ENCODE measurements around the gene USP14.
A peak's percentile ranks its signal among the peaks of the same experiment; 100 is the strongest.
"Not testable (repeated sequence)": the region's sequence is repeated elsewhere in the genome, so short reads cannot be mapped to it uniquely, and the experiment has no call there.

USP14 gene

GRCh38 chr18:158128-159036 lies at the start of gene USP14:
TSS of gene USP14 (plus strand) at chr18:158557. CDS start at chr18:158699, 142 bp downstream.
- peak; percentile 73 for DNase-seq

DNA sequence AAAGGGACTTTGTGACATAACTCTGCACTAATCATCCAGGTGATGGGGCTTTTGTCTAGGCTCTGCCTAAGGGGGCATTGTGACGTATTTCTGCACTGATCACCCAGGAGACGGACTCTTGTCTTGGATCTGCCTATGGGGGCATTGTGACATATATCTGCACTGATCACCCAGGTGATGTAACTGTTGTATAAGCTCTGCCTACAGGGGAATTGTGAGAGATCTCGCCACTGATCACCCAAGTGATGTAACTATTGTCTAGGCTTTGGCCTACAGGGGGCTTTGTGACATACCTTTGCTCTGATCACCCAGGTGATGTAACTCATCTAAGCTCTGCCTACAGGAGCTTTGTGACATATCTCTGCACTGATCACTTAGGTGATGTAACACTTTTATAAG lies 49.7 kb upstream of the USP14 start:
- DNase-seq = not testable (repeated sequence)

DNA sequence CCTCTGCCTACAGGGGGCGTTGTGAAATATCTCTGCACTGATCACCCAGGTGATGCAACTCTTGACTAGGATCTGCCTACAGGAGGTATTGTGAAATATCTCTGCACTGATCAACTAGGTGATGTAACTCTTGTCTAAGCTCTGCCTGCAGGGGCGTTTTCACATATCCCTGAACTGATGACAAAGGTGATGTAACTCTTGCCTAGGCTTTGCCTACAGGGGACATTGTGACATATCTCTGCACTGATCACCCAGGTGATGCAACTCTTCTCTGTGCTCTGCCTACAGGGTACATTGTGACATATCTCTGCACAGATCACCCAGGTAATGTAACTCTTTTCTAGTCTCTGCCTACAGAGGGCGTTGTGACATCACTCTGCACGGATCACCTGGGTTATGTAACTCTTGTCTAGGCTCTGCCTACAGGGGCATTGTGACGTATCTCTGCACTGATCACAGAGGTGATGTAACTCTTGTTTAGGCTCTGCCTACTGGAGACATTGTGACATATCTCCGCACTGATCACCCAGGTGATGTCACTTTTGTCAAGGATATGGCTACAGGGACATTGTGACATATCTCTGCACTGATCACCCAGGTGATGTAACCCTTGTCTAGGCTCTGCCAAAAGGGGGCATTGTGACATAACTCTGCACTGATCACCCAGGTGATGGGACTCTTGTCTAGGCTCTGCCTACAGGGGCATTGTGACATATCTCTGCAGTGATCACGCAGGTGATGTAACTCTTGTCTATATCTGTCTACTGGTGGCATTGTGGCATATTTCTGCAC lies 49.0 kb upstream of the USP14 start:
- not testable (repeated sequence) for DNase-seq

DNA sequence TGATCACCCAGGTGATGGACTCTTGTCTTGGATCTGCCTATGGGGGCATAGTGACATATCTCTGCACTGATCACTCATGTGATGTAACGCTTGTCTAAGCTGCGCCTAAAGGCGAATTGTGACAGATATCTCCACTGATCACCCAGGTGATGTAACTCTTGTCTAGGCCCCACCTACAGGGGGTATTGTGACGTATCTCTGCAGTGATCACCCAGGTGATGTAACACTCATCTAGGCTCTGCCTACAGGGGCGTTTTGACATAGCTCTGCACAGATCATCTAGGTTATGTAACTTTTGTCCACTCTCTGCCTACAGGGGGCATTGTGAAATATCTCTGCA lies 48.5 kb upstream of the USP14 start:
- not testable (repeated sequence) for DNase-seq

GRCh38 chr18:110351-111201 lies 47.8 kb upstream of the USP14 start:
- DNase-seq = not testable (repeated sequence)

DNA sequence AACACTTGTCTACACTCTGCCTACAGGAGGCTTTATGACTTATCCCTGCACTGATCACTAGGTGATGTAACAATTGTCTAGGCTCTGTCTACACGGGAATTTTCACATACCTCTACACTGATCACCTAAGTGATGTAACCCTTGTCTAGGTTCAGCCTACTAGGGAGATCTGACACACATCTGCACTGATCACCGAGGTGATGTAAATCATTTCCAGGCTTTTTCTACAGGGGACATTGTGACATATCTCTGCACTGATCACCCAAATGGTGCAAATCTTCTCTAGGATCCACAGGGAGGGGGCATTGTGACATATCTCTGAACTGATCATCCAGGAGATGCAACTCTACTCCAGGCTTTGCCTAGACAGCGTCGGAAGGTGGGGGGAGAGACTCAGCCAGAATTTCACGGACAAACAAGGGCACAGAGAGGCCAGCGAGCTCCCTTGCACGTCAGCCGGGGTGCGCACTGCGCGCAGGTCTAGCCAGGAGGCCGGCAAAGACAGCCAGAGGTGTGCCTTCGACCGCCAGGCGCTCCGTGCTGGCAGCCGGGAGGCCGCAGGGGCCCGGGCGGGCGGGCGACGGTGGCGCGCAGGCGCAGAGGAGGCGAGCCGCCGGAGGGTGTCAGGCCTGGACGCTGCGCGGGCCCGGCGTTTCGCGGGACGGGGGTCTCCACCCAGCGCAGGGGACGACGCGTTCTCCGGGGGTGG lies 46.9 kb upstream of the USP14 start:
- no peak for DNase-seq

- DNase-seq = not testable (repeated sequence)
Observed at GRCh38 chr18:112015-112733, 46.2 kb upstream of the USP14 start.

DNA sequence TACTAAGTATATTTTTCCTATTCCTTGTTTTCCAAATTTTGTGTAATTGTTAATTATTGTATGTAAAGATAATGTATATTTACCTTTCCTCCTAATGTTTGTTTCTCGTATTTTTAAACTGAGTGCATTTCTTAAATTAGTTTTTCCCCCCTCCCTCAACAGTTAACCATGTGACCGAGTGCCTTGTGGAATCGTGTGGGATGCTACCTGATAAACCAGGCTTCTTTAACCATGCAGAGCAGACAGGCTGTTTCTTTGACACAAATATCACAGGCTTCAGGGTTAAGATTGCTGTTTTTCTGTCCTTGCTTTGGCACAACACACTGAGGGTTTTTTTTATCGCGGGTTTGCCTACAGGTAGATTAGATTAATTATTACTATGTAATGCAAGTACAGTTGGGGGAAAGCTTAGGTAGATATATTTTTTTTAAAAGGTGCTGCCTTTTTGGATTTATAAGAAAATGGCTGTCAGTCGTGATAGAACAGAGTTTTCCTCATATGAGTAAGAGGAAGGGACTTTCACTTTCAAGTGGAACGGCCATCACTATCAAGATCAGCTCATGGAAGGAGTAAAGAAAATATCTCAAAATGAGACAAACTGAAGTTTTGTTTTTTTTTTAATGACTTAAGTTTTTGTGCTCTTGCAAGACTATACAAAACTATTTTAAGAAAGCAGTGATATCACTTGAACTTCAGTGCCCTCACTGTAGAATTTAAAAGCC lies 37.7 kb upstream of the USP14 start:
- DNase-seq = not testable (repeated sequence)

DNA sequence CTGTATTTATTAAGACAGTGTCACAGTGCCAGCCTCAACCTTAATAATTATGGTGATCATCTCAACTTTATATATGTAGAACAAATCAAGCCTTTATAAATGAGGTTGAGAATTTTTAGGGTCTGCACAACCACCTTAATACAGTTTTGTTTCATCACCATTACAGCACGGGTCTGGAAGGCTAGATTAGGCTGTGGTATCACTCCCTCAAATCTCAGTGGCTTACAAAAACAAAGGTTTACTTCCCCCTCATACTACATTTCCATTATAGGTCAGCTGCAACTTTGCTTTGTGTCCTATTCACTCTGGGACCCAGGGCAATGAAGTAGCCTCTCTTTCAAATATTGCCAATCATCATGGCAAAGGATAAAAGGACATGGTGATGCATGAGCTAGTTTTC lies 23.3 kb upstream of the USP14 start:
- no peak for DNase-seq

DNA sequence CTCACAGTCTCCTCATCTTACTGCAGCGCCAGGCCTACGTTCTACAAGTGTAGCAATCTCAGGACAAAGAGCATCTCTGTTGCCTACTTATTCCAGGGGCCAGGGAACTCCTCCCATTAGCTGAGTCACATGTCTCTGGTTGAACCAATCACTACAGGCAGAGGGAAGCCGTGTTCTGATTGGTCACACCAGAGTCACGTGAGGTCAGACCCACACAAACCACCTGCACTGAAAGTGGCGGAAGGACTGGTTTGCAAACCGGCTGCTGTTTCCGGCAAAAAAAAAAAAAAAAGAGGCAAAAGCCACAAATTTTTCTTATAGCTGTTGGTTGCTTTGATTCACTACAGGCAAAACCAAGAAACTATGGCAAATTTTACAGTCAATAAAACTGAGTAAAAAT lies 21.9 kb upstream of the USP14 start:
- DNase-seq = no peak

DNA sequence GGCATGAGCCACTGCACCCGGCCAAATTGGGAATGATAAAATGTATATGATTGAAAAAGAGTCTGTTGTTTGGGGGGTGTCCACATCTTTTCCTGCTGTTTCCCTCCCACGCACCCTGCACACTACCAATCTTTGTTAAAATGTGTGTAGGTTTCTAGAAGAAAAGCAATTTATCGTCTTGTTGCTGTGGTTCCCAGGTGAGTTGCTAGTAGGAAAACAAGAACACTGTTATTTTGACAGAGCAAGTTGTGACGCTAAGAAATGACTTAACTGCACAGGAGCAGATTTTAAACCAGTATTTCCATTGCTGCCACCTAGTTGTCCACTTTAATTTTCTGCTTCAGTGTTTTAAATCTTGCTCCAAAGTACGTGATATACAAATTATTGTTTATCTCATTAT lies 21.0 kb upstream of the USP14 start:
- DNase-seq = no peak

DNA sequence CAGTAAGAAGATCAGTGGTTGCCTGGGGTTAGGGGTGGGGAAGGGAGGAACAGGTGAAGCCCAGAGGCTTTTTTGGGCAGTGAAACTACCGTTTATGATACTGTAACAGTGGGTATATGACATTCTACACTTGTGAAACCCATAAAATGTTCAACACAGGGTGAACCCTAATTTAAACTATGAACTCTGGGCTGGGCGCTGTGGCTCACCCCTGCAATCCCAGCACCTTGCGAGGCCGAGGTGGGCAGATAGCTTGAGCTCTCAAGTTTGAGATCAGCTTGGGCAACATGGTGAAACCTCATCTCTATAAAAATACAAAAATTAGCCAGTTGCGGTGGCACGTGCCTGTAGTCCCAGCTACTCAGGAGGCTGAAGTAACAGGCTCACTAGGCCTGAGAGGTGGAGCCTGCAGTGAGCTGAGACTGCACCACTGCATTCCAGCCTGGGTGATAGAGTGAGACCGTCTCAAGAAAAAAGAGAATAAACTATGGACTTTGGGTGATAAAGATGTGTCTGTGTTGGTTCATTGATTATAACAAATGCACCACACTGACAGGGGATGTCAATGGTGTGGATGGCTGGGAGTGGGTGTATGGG lies 17.6 kb upstream of the USP14 start:
- no peak for DNase-seq

DNA sequence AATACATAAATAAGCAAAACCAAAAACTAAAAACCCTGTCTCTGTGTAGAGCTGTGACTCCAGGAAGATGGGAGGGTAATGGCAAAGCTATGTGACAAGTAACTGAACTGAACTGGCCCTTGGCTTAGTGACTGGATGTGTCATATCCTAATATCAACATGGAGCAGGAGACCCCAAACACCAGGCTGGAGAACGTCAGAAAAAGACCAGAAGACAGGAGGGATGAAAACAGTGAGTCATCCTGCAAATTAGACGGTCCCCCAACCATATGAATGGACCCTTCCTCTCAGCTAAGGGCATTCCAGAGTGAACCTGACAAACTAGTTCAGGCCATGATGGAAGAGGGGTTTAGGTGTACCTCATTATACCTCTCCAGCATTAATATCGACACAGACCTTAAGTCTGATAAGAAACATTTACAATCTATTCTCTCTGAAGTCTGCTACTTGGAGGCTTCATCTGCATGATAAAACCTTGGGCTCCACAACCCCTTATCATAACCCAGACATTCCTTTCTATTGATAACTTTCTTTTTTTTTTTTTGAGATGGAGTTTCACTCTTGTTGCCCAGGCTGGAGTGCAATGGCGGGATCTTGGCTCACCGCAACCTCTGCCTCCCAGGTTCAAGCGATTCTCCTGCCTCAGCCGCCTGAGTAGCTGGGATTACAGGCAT lies 15.6 kb upstream of the USP14 start:
- DNase-seq = not testable (repeated sequence)

DNA sequence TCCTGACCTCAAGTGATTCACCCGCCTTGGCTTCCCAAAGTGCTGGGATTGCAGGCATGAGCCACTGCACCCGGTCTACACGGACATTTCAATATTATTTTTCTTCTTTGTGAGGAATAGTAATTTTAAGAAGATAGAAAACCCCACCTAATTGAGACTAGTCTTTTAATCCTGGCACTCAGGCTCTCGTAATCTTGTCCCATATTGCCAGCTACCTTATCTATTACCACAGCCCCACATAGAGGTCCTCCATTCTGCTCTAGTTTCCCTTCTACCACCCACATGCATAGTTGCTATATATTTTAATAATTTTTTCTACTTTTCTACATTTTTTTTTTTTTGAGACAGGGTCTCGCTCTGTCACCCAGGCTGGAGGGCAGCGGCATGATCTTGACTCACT lies 9.5 kb upstream of the USP14 start:
- no peak for DNase-seq

DNA sequence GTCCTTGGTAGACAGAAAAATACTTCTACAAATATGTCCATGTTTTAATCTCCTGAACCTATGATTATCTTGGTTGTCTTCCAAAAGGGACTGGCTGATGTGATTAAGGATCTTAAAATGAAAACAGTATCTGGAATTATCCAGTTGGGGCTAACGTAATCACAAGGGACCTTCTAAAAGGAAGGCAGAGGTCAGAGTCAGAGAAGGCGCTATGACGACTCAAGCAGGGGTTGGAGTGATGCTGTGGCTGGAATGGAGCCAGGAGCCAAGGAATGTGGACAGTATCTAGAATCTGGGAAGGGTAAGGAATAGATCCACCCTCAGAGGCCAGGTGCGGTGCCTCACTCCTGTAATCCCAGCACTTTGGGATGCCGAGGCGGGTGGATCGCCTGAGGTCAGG lies 4.2 kb upstream of the USP14 start:
- DNase-seq = no peak

DNA sequence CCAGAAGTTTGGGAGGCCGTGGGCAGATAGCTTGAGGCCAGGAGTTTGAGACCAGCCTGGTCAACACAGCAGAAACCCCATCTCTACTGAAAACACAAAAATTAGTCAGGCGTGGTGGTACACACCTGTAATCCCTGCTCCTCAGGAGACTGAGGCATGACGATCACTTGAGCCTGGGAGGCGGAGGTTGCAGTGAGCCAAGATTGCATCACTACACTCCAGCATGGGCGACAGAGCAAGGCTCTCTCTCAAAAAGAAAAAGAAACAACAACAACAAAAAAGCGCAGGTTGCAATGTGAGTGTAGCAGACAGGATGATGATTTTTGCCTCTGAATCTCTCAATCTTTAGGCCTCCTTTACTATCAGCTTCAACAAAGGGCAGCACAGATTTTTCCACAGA lies 2.7 kb upstream of the USP14 start:
- DNase-seq = no peak

GRCh38 chr18:156514-157230 lies 1.7 kb upstream of the USP14 start:
- DNase-seq = no peak

GRCh38 chr18:159037-159652 lies 788 bp downstream of the USP14 start:
- no peak for DNase-seq

GRCh38 chr18:159933-160332 lies 1.6 kb downstream of the USP14 start:
- no peak for DNase-seq

Data from NCI-H2107 (cell line).